ENCODE data around the gene NDE1.
"Not testable (repeated sequence)": the region's sequence is repeated elsewhere in the genome, so short reads cannot be mapped to it uniquely, and the experiment has no call there.

- TF ChIP-seq, protein P1, sequence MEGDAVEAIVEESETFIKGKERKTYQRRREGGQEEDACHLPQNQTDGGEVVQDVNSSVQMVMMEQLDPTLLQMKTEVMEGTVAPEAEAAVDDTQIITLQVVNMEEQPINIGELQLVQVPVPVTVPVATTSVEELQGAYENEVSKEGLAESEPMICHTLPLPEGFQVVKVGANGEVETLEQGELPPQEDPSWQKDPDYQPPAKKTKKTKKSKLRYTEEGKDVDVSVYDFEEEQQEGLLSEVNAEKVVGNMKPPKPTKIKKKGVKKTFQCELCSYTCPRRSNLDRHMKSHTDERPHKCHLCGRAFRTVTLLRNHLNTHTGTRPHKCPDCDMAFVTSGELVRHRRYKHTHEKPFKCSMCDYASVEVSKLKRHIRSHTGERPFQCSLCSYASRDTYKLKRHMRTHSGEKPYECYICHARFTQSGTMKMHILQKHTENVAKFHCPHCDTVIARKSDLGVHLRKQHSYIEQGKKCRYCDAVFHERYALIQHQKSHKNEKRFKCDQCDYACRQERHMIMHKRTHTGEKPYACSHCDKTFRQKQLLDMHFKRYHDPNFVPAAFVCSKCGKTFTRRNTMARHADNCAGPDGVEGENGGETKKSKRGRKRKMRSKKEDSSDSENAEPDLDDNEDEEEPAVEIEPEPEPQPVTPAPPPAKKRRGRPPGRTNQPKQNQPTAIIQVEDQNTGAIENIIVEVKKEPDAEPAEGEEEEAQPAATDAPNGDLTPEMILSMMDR (IDR thresholded peaks at IDR 0.05; ENCODE audit: control extremely low read depth in 1 of 3, insufficient read depth in 1 of 3, low read depth in 1 of 3, low read length in 3 of 3) = not testable (repeated sequence)
- not testable (repeated sequence) for TF ChIP-seq JUN (IDR thresholded peaks at IDR 0.05; ENCODE audit: low read depth, low read length); PHF8 (conservative IDR thresholded peaks at IDR 0.05; ENCODE audit: low read depth, low read length); CEBPB (IDR thresholded peaks at IDR 0.05; ENCODE audit: low read depth, low read length); POLR2A (IDR thresholded peaks at IDR 0.05; ENCODE audit: control extremely low read depth in 1 of 2, low read depth in 2 of 2, low read length in 2 of 2); TAF1 (IDR thresholded peaks at IDR 0.05; ENCODE audit: low read depth, low read length); EP300 (IDR thresholded peaks at IDR 0.05; ENCODE audit: borderline replicate concordance in 1 of 2, low read depth in 2 of 2, low read length in 2 of 2); USF2 (IDR thresholded peaks at IDR 0.05; ENCODE audit: low read length); RFX5 (IDR thresholded peaks at IDR 0.05; ENCODE audit: borderline replicate concordance, low read depth, low read length); TEAD4 (IDR thresholded peaks at IDR 0.05; ENCODE audit: low read depth, low read length); SIN3A (conservative IDR thresholded peaks at IDR 0.05 in 1 of 2, IDR thresholded peaks at IDR 0.05 in 1 of 2; ENCODE audit: low read depth in 1 of 2, low read length in 2 of 2); SP2 (IDR thresholded peaks at IDR 0.05; ENCODE audit: low read length)
These were observed 42.5 kb downstream of the NDE1 start for GRCh38 chr16:15692508-15692907.

Measured in H1 (cell line).